ENCODE measurements around the gene DIAPH3.

DIAPH3 gene

GRCh38 chr13:60028021-60028420 lies 135.7 kb downstream of the DIAPH3 start:
- H3K36me3 Mint-ChIP-seq (ENCODE audit: low read depth) = peaks cover 30% of the 10 kb centered on the region
- no peak overlapping the region for H3K4me3 Mint-ChIP-seq
- no peak for DNase-seq
- H3K27ac Mint-ChIP-seq = no peak overlapping the region
- TF ChIP-seq, protein P1, sequence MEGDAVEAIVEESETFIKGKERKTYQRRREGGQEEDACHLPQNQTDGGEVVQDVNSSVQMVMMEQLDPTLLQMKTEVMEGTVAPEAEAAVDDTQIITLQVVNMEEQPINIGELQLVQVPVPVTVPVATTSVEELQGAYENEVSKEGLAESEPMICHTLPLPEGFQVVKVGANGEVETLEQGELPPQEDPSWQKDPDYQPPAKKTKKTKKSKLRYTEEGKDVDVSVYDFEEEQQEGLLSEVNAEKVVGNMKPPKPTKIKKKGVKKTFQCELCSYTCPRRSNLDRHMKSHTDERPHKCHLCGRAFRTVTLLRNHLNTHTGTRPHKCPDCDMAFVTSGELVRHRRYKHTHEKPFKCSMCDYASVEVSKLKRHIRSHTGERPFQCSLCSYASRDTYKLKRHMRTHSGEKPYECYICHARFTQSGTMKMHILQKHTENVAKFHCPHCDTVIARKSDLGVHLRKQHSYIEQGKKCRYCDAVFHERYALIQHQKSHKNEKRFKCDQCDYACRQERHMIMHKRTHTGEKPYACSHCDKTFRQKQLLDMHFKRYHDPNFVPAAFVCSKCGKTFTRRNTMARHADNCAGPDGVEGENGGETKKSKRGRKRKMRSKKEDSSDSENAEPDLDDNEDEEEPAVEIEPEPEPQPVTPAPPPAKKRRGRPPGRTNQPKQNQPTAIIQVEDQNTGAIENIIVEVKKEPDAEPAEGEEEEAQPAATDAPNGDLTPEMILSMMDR (IDR thresholded peaks at IDR 0.05) = no peak
- peaks cover under 1% of the 10 kb centered on the region for H3K27me3 Mint-ChIP-seq (ENCODE audit: low read depth, poor library complexity)
- H3K4me1 Mint-ChIP-seq = no peaks in the 10 kb centered on the region
- peaks cover 8% of the 10 kb centered on the region for H3K9me3 Mint-ChIP-seq

GRCh38 chr13:60026286-60026685 lies 137.4 kb downstream of the DIAPH3 start:
- Mint-ChIP-seq H3K36me3 (ENCODE audit: low read depth) (peaks cover 15% of the 10 kb centered on the region), H3K4me1 (no peaks in the 10 kb centered on the region), H3K27me3 (ENCODE audit: low read depth, poor library complexity) (no peaks in the 10 kb centered on the region), H3K27ac (no peak overlapping the region), H3K9me3 (peaks cover 8% of the 10 kb centered on the region), H3K4me3 (no peak overlapping the region)
- TF ChIP-seq, protein P1 (IDR thresholded peaks at IDR 0.05) = no peak
- no peak for DNase-seq

DNA sequence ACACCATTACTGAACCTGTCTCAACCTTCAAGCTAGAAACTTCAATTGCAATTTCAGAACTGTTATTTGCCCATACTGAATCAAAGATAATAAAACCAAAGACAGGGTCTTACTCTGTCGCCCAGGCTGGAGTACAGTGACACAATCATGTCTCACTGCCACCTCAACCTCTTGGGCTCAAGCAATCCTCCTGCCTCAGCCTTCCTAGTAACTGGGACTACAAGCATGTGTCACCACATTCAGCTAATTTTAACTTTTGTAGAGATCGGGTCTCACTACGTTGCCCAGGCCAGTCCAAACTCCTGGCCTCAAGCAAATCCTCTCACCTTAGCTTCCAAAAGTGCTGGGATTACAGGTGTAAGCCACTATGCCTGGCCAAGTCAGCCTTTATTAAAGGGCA lies 143.4 kb downstream of the DIAPH3 start:
- Mint-ChIP-seq H3K9me3 (peaks cover 8% of the 10 kb centered on the region), H3K4me3 (no peak overlapping the region), H3K36me3 (ENCODE audit: low read depth) (peaks cover 15% of the 10 kb centered on the region), H3K27ac (no peak overlapping the region), H3K27me3 (ENCODE audit: low read depth, poor library complexity) (no peaks in the 10 kb centered on the region), H3K4me1 (no peaks in the 10 kb centered on the region)
- no peak for DNase-seq
- TF ChIP-seq, protein P1 (IDR thresholded peaks at IDR 0.05) = no peak

DNA sequence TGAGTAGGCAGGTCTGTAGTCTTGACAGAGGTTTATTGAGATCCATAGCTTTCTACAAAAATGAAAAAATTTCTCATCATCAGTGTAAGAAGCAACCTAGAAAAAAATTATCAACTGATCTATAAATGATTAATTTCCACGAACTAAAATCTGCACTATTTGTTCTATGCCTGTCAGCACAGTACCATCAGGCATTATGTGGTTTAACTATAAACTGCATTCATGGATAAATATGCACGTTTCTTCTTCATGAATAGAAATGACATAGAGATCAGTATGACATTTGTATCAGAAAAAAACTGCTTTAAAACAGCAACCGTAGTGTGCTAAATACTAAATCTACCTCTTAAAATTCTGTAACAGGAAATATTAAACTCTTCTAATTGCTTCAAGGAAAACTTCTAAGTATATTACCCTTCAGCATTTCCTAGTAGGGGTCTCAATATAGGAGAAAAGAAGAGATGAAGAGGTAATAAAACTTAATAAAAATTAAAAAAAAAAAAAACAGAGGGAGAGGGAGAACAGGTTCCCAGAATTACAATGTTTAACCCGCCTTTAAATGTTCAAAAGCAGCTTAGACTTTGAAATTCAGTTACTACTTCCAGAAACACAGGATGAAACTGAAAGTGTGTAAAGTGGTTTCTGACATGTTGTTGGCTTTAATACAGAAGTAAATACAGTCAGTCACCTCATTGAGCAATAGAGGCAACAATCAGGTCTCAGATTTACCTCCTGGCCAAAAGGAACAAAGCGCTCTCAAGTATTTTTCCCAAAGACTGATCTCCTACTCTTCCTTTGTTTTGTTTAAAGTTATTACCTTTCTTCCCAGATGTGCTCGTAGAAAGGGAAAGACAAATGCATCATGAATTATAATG lies 144.4 kb downstream of the DIAPH3 start:
- TF ChIP-seq, protein P1 (IDR thresholded peaks at IDR 0.05) = no peak
- Mint-ChIP-seq H3K9me3 (peaks cover 5% of the 10 kb centered on the region), H3K27me3 (ENCODE audit: low read depth, poor library complexity) (no peaks in the 10 kb centered on the region), H3K4me1 (no peaks in the 10 kb centered on the region), H3K36me3 (ENCODE audit: low read depth) (peaks cover 10% of the 10 kb centered on the region), H3K27ac (no peak overlapping the region), H3K4me3 (no peak overlapping the region)
- no peak for DNase-seq

DNA sequence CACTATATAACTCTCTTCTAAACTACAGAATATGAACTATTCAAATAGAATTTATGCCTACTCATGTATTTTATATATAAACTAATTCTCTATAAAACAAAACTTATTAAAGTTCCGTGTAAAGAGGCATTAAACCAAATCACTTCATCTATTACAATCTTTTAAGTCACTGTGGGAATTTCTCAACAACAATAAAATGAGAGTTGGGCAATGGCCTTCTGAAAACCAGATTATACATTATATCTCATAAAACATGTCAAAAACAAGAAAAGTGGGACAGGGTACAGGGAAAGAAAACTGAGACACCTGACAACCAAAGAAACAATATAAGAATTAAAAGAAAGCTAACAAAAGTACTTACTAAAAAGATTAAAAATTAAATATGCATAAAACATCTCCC lies 145.2 kb downstream of the DIAPH3 start:
- no peaks in the 10 kb centered on the region for H3K4me1 Mint-ChIP-seq
- DNase-seq = no peak
- TF ChIP-seq, protein P1 (IDR thresholded peaks at IDR 0.05) = no peak
- H3K4me3 Mint-ChIP-seq = no peak overlapping the region
- H3K27me3 Mint-ChIP-seq (ENCODE audit: low read depth, poor library complexity) = no peaks in the 10 kb centered on the region
- H3K36me3 Mint-ChIP-seq (ENCODE audit: low read depth) = peaks cover 6% of the 10 kb centered on the region
- no peak overlapping the region for H3K27ac Mint-ChIP-seq
- H3K9me3 Mint-ChIP-seq = no peaks in the 10 kb centered on the region

DNA sequence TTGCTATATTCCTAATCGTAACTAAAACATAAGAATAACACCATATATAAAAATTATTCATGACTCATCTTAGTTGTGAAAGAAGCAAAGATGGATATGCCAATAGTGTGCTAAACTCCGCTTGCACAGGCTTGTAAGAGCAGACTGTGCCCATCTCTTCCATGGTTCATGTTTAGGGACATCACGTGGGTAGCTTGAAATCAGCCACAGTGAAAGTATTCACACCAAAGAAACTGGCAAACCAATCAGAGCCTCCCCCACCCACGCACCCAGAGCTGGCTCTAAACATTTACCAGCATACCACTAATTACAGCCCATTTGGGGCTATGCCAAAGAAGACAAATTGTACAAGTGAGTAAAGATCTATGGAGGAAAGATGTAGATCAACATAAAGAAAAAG lies 147.5 kb downstream of the DIAPH3 start:
- DNase-seq = no peak
- Mint-ChIP-seq H3K4me3 (no peak overlapping the region), H3K36me3 (ENCODE audit: low read depth) (peaks cover 6% of the 10 kb centered on the region), H3K27ac (no peak overlapping the region), H3K9me3 (no peaks in the 10 kb centered on the region), H3K27me3 (ENCODE audit: low read depth, poor library complexity) (no peaks in the 10 kb centered on the region), H3K4me1 (no peaks in the 10 kb centered on the region)
- TF ChIP-seq, protein P1 (IDR thresholded peaks at IDR 0.05) = no peak
